Measurements from ENCODE around the gene KLK2.

- TF ChIP-seq CTCF (IDR thresholded peaks at IDR 0.05) (no peak), POLR2A (IDR thresholded peaks at IDR 0.05) (no peak)
These were observed 30.0 kb upstream of the KLK2 start for GRCh38 chr19:50843205-50843604.

Data from right lobe of liver (tissue), 4 donors.